GM18951 (cell line): ENCODE data around the gene MTHFR.

ENCODE experiments used
- POLR2A ChIP-seq: IDR thresholded peaks from 4 replicates; pipeline ENCODE4 v1.6.1; 2011; ENCODE audit warnings: mild to moderate bottlenecking; ENCODE audit not compliant: insufficient read length, insufficient read depth; ENCODE audit errors: extremely low read depth
- in situ Hi-C: fragments of 300-500 bp; cut with MboI; formaldehyde crosslinking; loops from one replicate; pipeline ENCODE4 v1.12.0; 2022; ENCODE audit warnings: low sequenced_read_pairs, mixed read lengths, inconsistent platforms; ENCODE audit not compliant: unreplicated experiment

Gene MTHFR

GRCh38 chr1:11740258-11741192, 65.2 kb downstream of the MTHFR start:
- in situ Hi-C loops: no loop called here
- no peak for TF ChIP-seq POLR2A

- TF ChIP-seq POLR2A: no peak
- in situ Hi-C loops: no loop called here
Observed at GRCh38 chr1:11738783-11739182, 67.0 kb downstream of the MTHFR start.

DNA sequence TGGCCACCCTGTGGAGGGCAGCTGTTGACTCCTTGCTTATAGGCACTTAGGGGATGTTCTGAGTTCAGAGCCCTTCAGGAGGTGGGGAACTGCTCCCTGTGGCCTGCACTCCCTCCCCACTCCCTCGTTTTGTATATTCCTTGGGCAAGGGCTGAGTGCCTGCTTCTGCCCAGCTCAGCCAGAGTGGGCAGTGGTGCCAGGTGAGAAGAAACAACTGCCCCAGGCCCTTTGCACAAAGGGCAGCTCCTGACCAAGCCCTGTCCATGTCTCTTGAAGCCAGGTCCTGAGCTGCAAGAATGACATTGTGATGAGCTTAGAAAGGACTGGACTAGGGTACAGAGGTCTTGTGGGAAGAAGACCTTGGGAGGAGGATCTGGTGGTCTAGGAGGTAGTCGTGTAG, 67.7 kb downstream of the MTHFR start:
- TF ChIP-seq POLR2A: no peak
- in situ Hi-C loops: no loop called here

DNA sequence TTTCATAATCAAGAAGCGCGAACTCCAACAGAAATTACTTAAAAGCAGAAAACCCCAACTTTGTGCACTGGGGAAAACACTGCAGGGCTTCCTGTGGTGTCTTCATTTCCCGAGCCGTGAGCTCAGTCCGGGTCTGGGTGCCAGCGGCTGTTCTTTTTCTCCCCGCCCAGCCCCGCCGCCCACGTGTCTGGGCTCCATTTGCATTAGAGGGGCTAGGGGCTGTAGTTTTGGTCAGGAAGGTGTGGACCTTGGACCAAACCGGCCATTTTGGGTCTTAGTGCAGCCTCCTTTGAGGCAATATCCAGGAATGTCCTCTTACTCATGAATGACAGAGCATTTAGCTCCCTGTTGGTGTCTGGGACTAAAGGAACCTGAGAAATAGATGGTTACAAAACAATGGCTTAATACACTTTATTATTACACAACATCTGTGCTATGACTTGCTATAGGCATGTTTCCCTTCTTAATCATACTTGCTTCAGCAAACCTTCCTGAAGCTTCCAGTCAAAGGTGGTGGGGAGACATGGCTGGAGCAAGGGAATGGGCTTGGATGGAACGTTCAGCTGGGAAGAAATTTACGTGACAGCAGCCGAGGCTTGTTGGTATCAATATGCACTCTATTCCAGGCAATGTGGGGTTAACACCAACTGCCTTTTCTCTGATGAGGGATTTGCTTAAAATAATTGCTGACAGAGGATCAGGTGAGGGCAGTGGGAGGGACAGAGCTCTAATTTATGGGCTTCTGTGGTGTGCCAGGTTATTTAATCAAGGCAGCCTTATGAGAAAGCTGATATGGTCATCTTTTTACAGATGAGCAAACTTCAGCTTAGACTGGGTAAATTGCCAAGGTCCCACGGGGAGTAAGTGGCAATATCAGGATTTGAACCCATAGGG, 68.8 kb downstream of the MTHFR start:
- peak; percentile 43 for TF ChIP-seq POLR2A
- in situ Hi-C loops: no loop called here

DNA sequence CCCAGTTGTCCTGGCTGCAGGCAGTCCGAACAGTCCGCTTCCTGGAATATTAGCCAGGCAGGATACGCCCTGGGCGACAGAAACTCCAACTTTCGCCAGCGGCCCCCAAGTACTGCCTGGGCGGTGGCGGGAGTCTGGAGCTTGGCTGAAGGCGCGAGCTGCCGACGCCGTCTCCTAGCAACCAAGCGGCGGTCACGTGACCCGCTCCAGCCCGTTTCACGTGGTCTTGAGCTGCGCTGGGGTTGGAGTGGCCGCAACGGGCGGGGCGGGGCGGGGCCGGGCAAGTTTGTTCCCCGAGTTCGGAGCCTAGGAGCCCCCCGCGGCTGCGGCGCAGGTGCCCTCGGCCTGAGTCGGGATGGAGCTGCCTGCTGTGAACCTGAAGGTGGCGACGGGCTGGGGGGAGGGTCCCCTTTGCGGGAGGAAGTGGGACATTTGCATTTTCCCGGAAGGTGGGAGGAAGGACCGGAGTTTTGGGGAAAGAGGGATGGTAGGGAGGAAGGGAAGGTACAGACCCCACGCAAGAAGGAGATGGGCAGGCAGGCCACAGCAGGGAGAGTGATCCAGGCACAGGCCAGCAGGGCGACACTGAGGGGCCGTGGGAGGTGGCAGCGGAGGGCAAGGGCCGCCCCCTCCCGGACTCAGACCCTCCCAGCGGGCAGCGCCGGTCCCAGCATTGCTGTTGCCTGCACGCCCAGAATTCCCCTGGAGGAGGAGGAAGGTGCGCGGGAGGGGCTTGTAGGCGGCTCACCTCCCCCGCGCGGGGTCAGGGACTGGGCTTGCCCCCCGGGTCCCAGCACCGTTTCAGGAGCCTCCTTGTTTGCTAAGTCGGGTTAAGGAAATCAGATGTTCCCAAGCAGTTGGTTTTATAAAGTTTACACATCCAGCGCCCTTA, 69.7 kb downstream of the MTHFR start, which contains the start of gene AGTRAP:
TSS of gene AGTRAP (plus strand) at position 283 of the 892 bp plus-strand sequence. CDS start at position 356, 73 bp downstream.
- in situ Hi-C loops: no loop called here
- TF ChIP-seq POLR2A: peak; percentile 60
